ENCODE data around the gene NOP53. TPM values are rescaled to one million over a fixed set of nuclear protein-coding genes. Genes with fewer than 3 reads are reported as not detected.
"Not testable (repeated sequence)": the region's sequence is repeated elsewhere in the genome, so short reads cannot be mapped to it uniquely, and the experiment has no call there.

Gene NOP53
- polyA plus RNA-seq, 3 donors: 327 to 363 (median 362) TPM

- DNase-seq (ENCODE audit: low read depth in 3 of 3, low spot score in 2 of 3): no peak
Measured at GRCh38 chr19:47802521-47803043, 57.2 kb downstream of the NOP53 start.

- not testable (repeated sequence) for DNase-seq (ENCODE audit: low read depth in 3 of 3, low spot score in 2 of 3)
Measured at GRCh38 chr19:47803148-47803547, 57.8 kb downstream of the NOP53 start.

GRCh38 chr19:47803671-47804070, 58.3 kb downstream of the NOP53 start:
- DNase-seq (ENCODE audit: low read depth in 3 of 3, low spot score in 2 of 3): not testable (repeated sequence)

- DNase-seq (ENCODE audit: low read depth in 3 of 3, low spot score in 2 of 3): not testable (repeated sequence)
Measured at GRCh38 chr19:47804451-47804850, 59.1 kb downstream of the NOP53 start, which contains the start of gene TPRX1. Gene TPRX1 (minus strand): TSS chr19:47804551. CDS start chr19:47804539, 12 bp downstream.

GRCh38 chr19:47805313-47805712, 60.0 kb downstream of the NOP53 start:
- DNase-seq (ENCODE audit: low read depth in 3 of 3, low spot score in 2 of 3): no peak

GRCh38 chr19:47806435-47806834, 61.1 kb downstream of the NOP53 start:
- no peak for DNase-seq (ENCODE audit: low read depth in 3 of 3, low spot score in 2 of 3)

Other genes starting within 250 kb of the NOP53 start
- gene NAPA, start 230.5 kb upstream of the NOP53 start, polyA plus RNA-seq (ENCODE audit: insufficient read length in 3 of 3): 100 to 1,000 TPM; 159 to 174 (median 160) TPM
- under 1 TPM; 0.18 to 0.23 (median 0.22) TPM for gene ZNF541, start 172.4 kb upstream of the NOP53 start, polyA plus RNA-seq (ENCODE audit: insufficient read length in 3 of 3)
- 1 to 10 TPM; 8.0 to 9.7 (median 9.6) TPM for gene BICRA, start 136.4 kb upstream of the NOP53 start, polyA plus RNA-seq (ENCODE audit: insufficient read length in 3 of 3)
- 10 to 100 TPM; 23.6 to 29.3 (median 25.9) TPM for gene EHD2, start 32.1 kb upstream of the NOP53 start, polyA plus RNA-seq (ENCODE audit: insufficient read length in 3 of 3)
- gene SELENOW, start 33.2 kb downstream of the NOP53 start, polyA plus RNA-seq (ENCODE audit: insufficient read length in 3 of 3): 100 to 1,000 TPM; 113 to 135 (median 121) TPM
- gene TPRX1, start 59.0 kb downstream of the NOP53 start, polyA plus RNA-seq (ENCODE audit: insufficient read length in 3 of 3): not detected
- not detected for gene CRX, start 76.4 kb downstream of the NOP53 start, polyA plus RNA-seq (ENCODE audit: insufficient read length in 3 of 3)
- gene TPRX2, start 113.7 kb downstream of the NOP53 start, polyA plus RNA-seq (ENCODE audit: insufficient read length in 3 of 3): not detected
- gene SULT2A1, start 140.8 kb downstream of the NOP53 start, polyA plus RNA-seq (ENCODE audit: insufficient read length in 3 of 3): under 1 TPM in 2 of 3 donors, not detected in 1; 0.10 to 0.33 TPM
- gene BSPH1, start 246.6 kb downstream of the NOP53 start, polyA plus RNA-seq (ENCODE audit: insufficient read length in 3 of 3): not detected
- under 1 TPM in 2 of 3 donors, not detected in 1; 0.31 to 0.76 TPM for gene ELSPBP1, start 249.1 kb downstream of the NOP53 start, polyA plus RNA-seq (ENCODE audit: insufficient read length in 3 of 3)